H1 (cell line): ENCODE data around the gene TCF7L2. TPM values are rescaled to one million over a fixed set of nuclear protein-coding genes. Genes with fewer than 3 reads are reported as not detected.
A peak's percentile ranks its signal among the peaks of the same experiment; 100 is the strongest.

Experiments
- CTCF ChIA-PET: fragments of 300-600 bp; sonication (Branson Sonifier 250); formaldehyde crosslinking; loops from one replicate; lab custom pipeline; 2021; ENCODE audit not compliant: partially characterized antibody; lab: Charles Lee
- POLR2A ChIA-PET: fragments of 300-600 bp; sonication (Branson Sonifier 250); formaldehyde crosslinking; loops from one replicate; lab custom pipeline; 2021; ENCODE audit warnings: inconsistent platforms; ENCODE audit not compliant: partially characterized antibody; lab: Charles Lee
- DNase-seq, 2 experiments: peaks; one replicate each; pipeline versions ENCODE4 v3.0.0 to v3.0.0-alpha.2; 2010 to 2022; ENCODE audit warnings: low spot score in 2 of 2, low read depth in 1 of 2, mixed read lengths in 1 of 2
- FAIRE-seq: peaks from 2 replicates; lab custom pipeline; 2011; peaks lifted over from hg19 to GRCh38; lab: Jason Lieb, UNC
- H2AFZ ChIP-seq: 2 replicates; pipeline ENCODE4 v1.8.1; 2012; ENCODE audit warnings: low read length, inconsistent platforms
- H2AK5ac ChIP-seq: 2 replicates; pipeline ENCODE4 v1.6.1; 2013; ENCODE audit warnings: low read depth, low read length
- H2BK120ac ChIP-seq: replicated peaks from 2 replicates; pipeline ENCODE3; 2013; ENCODE audit warnings: low read depth, low read length, inconsistent platforms
- H2BK12ac ChIP-seq: 2 replicates; pipeline ENCODE4 v1.6.1; 2013; ENCODE audit warnings: low read depth, low read length
- H2BK15ac ChIP-seq: 2 replicates; pipeline ENCODE4 v1.6.1; 2013; ENCODE audit warnings: low read length
- H2BK20ac ChIP-seq: 2 replicates; pipeline ENCODE4 v1.6.1; 2013; ENCODE audit warnings: low read length
- H2BK5ac ChIP-seq: 2 replicates; pipeline ENCODE4 v1.6.1; 2013; ENCODE audit warnings: low read depth, low read length
- H3K14ac ChIP-seq: 2 replicates; pipeline ENCODE4 v1.6.1; 2013; ENCODE audit warnings: inconsistent platforms; ENCODE audit not compliant: insufficient read length
- H3K18ac ChIP-seq: 2 replicates; pipeline ENCODE4 v1.6.1; 2013; ENCODE audit warnings: low read length; ENCODE audit errors: extremely low read depth
- H3K23ac ChIP-seq: 2 replicates; pipeline ENCODE4 v1.6.1; 2013; ENCODE audit warnings: inconsistent platforms; ENCODE audit not compliant: insufficient read length
- H3K23me2 ChIP-seq: 2 replicates; pipeline ENCODE4 v1.6.1; 2013; ENCODE audit warnings: low read depth, low read length
- H3K27ac ChIP-seq: 2 replicates; pipeline ENCODE4 v1.6.1; 2011; ENCODE audit warnings: low read depth, low read length, inconsistent platforms
- H3K27me3 ChIP-seq, 4 experiments: replicated peaks in 1 of 4; 1 replicate in 1 of 4; 2 replicates in 3 of 4; pipeline versions ENCODE4 v1.6.1 to v1.8.1; 2011 to 2013; ENCODE audit warnings: low read length in 3 of 4, mild to moderate bottlenecking in 3 of 4, inconsistent platforms in 2 of 4, mixed read lengths in 2 of 4, moderate library complexity in 1 of 4; ENCODE audit not compliant: control insufficient read depth in 3 of 4, insufficient read depth in 3 of 4; ENCODE audit errors: extremely low read depth in 1 of 4
- H3K36me3 ChIP-seq, 4 experiments: 2 replicates each; pipeline versions ENCODE4 v1.6.1 to v1.8.1; 2011 to 2013; ENCODE audit warnings: mild to moderate bottlenecking in 4 of 4, low read length in 3 of 4, moderate library complexity in 2 of 4, control low read depth in 1 of 4, inconsistent platforms in 1 of 4; ENCODE audit not compliant: insufficient read depth in 4 of 4, control insufficient read depth in 2 of 4
- H3K4ac ChIP-seq: replicated peaks from 2 replicates; pipeline ENCODE3; 2013; ENCODE audit warnings: low read length, low read depth, mixed read lengths, inconsistent platforms; ENCODE audit not compliant: insufficient read length
- H3K4me1 ChIP-seq, 4 experiments: replicated peaks in 1 of 4; 1 replicate in 1 of 4; 2 replicates in 3 of 4; pipeline versions ENCODE4 v1.6.1 to v1.8.1; 2011 to 2013; ENCODE audit warnings: low read length in 3 of 4, inconsistent platforms in 2 of 4, mixed read lengths in 1 of 4; ENCODE audit not compliant: insufficient read depth in 4 of 4, control insufficient read depth in 3 of 4
- H3K4me2 ChIP-seq, 2 experiments: 2 replicates each; pipeline versions ENCODE4 v1.6.1 to v1.8.1; 2011 to 2013; ENCODE audit warnings: low read depth in 2 of 2, low read length in 2 of 2, control low read depth in 1 of 2, inconsistent platforms in 1 of 2, mild to moderate bottlenecking in 1 of 2; ENCODE audit not compliant: insufficient read depth in 1 of 2
- H3K4me3 ChIP-seq, 4 experiments: fragments of 200-600, 300-600 bp in 1 of 4; sonication (generic), shearing (Covaris generic), sonication (Bioruptor Twin) in 1 of 4; 2 replicates each; pipeline versions ENCODE4 v1.5.1 to v1.8.1; 2011 to 2016; ENCODE audit warnings: low read length in 4 of 4, low read depth in 3 of 4, control low read depth in 2 of 4, inconsistent platforms in 2 of 4, mild to moderate bottlenecking in 2 of 4, mixed read lengths in 1 of 4, moderate library complexity in 1 of 4; ENCODE audit not compliant: insufficient read depth in 2 of 4; ENCODE audit errors: extremely low read depth in 1 of 4
- H3K56ac ChIP-seq: replicated peaks from 2 replicates; pipeline ENCODE3; 2013; ENCODE audit warnings: low read depth, mild to moderate bottlenecking, mixed read lengths, low read length, inconsistent platforms; ENCODE audit not compliant: insufficient read length
- H3K79me1 ChIP-seq: 2 replicates; pipeline ENCODE4 v1.6.1; 2013; ENCODE audit warnings: low read depth, low read length, control low read depth
- H3K79me2 ChIP-seq, 2 experiments: 2 replicates each; pipeline versions ENCODE4 v1.6.1 to v1.8.1; 2012 to 2013; ENCODE audit warnings: low read length in 2 of 2, mild to moderate bottlenecking in 2 of 2, inconsistent platforms in 1 of 2; ENCODE audit not compliant: insufficient read depth in 2 of 2, control insufficient read depth in 1 of 2
- H3K9ac ChIP-seq, 4 experiments: replicated peaks in 1 of 4; 1 replicate in 1 of 4; 2 replicates in 3 of 4; pipeline versions ENCODE4 v1.6.1 to v1.8.1; 2011 to 2013; ENCODE audit warnings: low read depth in 3 of 4, low read length in 3 of 4, control low read depth in 2 of 4, mild to moderate bottlenecking in 2 of 4, moderate library complexity in 2 of 4, inconsistent platforms in 1 of 4; ENCODE audit errors: extremely low read depth in 1 of 4
- H3K9me3 ChIP-seq, 2 experiments: 2 replicates each; pipeline versions ENCODE4 v1.6.1 to v1.8.1; 2012 to 2013; ENCODE audit warnings: mild to moderate bottlenecking in 2 of 2, moderate library complexity in 2 of 2, control low read depth in 1 of 2, inconsistent platforms in 1 of 2, low read depth in 1 of 2, low read length in 1 of 2, mixed read lengths in 1 of 2; ENCODE audit not compliant: insufficient read depth in 2 of 2
- H4K20me1 ChIP-seq, 2 experiments: replicated peaks in 1 of 2; 2 replicates each; pipeline versions ENCODE3 to v1.8.1; 2011 to 2013; ENCODE audit warnings: inconsistent platforms in 2 of 2, low read length in 2 of 2, mild to moderate bottlenecking in 1 of 2; ENCODE audit not compliant: insufficient read depth in 2 of 2, control insufficient read depth in 1 of 2
- H4K5ac ChIP-seq: 2 replicates; pipeline ENCODE4 v1.6.1; 2013; ENCODE audit warnings: low read length, low read depth, mixed read lengths, inconsistent platforms; ENCODE audit not compliant: insufficient read length
- H4K8ac ChIP-seq: 2 replicates; pipeline ENCODE4 v1.8.0; 2013; ENCODE audit warnings: mild to moderate bottlenecking, moderate library complexity, low read length, inconsistent platforms; ENCODE audit not compliant: insufficient read depth; ENCODE audit errors: extremely low read depth
- H4K91ac ChIP-seq: replicated peaks from 2 replicates; pipeline ENCODE3; 2013; ENCODE audit warnings: low read length, mixed read lengths, inconsistent platforms; ENCODE audit not compliant: insufficient read length
- CTCF ChIP-seq, 3 experiments: IDR thresholded peaks; 1 replicate in 2 of 3; 2 replicates in 1 of 3; pipeline versions ENCODE4 v1.5.1 to v1.6.1; 2011; ENCODE audit warnings: low read length in 3 of 3, mild to moderate bottlenecking in 3 of 3, inconsistent platforms in 2 of 3, low read depth in 1 of 3, moderate library complexity in 1 of 3; ENCODE audit not compliant: insufficient read depth in 1 of 3; ENCODE audit errors: control extremely low read depth in 1 of 3
- GABPA ChIP-seq: IDR thresholded peaks from 2 replicates; pipeline ENCODE4 v1.6.1; 2011; ENCODE audit warnings: mild to moderate bottlenecking, low read length, moderate library complexity, borderline replicate concordance; ENCODE audit not compliant: insufficient read depth
- MAX ChIP-seq: IDR thresholded peaks from 2 replicates; pipeline ENCODE4 v1.6.1; 2012; ENCODE audit warnings: inconsistent platforms
- POLR2A ChIP-seq, 2 experiments: IDR thresholded peaks; 1 replicate in 1 of 2; 2 replicates in 1 of 2; pipeline ENCODE4 v1.6.1; 2011; ENCODE audit warnings: low read depth in 2 of 2, low read length in 2 of 2, mild to moderate bottlenecking in 2 of 2; ENCODE audit errors: control extremely low read depth in 1 of 2
- WGBS, 2 experiments: shearing (Covaris generic) in 1 of 2; methylation state at CpG; one replicate each; pipeline versions ENCODE4 v1.1.6 to v1.1.7; 2013 to 2015; ENCODE audit warnings: low lambda C conversion rate in 2 of 2, mixed read lengths in 2 of 2, inconsistent platforms in 1 of 2, low coverage in 1 of 2, missing lambda C conversion rate in 1 of 2; ENCODE audit not compliant: insufficient replicate concordance in 2 of 2, insufficient coverage in 1 of 2, insufficient read length in 1 of 2; ENCODE audit errors: extremely low coverage in 1 of 2, missing lambda C conversion rate in 1 of 2; 5-methylcytosine and 5-hydroxymethylcytosine counted together
- polyA plus RNA-seq, 7 experiments: library from polyadenylated mRNA; depleted of rRNA in 3 of 7; stranded (reverse) in 5 of 7; unstranded in 2 of 7; fragments of >200 nt in 5 of 7; fragments of 200-250 nt in 2 of 7; gene quantifications; 1 replicate in 5 of 7; 2 replicates in 1 of 7; 4 replicates in 1 of 7; pipeline versions ENCODE4 v1.2.1 to v1.2.3, GENCODE V29; 2011 to 2013; ENCODE audit warnings: missing spikeins in 2 of 7, mixed read lengths in 2 of 7
- total RNA-seq: library from RNA; stranded (reverse); fragmentation: NEBNext Ultra II Directional; extraction: Animal tissue kit (Norgen Biotek cat#: 25700); gene quantifications from 2 replicates; pipeline ENCODE4 v1.2.1, GENCODE V29; 2021

The TCF7L2 gene
- total and polyA plus RNA-seq, 2 of the 8 experiments (the other 6 are each of a cell fraction or from before 2014, with no cell fraction given) = 33.9 to 67.3 TPM

- Histone ChIP-seq H2AFZ (no peak overlapping the region), H3K79me1 (no peaks in the 10 kb centered on the region), H2BK20ac (no peak overlapping the region), H4K5ac (no peak overlapping the region), H4K20me1 (no peaks in the 10 kb centered on the region), H3K23ac (no peak overlapping the region), H3K9ac (no peak overlapping the region), H3K36me3 (no peaks in the 10 kb centered on the region), H3K4me1 (peaks cover 2 to 8% (median 4%) of the 10 kb centered on the region in 4 experiments; a peak in 6 of 7 replicates), H3K4me3 (no peak overlapping the region), H3K56ac (no peak overlapping the region), H3K9me3 (no peaks in the 10 kb centered on the region), H4K8ac (no peak overlapping the region), H3K27me3 (no peaks in the 10 kb centered on the region; a peak in 1 of 7 replicates), H3K27ac (no peak overlapping the region), H3K79me2 (no peaks in the 10 kb centered on the region), H2BK5ac (no peak overlapping the region), H3K4ac (no peak overlapping the region), H2BK12ac (no peak overlapping the region), H3K18ac (no peak overlapping the region; the same call in 1 of the 2 replicates), H3K14ac (no peak overlapping the region), H2BK15ac (0 out of 2 replicates have a peak overlapping the region, but pooled peaks have one; percentile 21), H3K4me2 (no peak overlapping the region), H4K91ac (no peak overlapping the region), H3K23me2 (no peaks in the 10 kb centered on the region), H2AK5ac (no peak overlapping the region), H2BK120ac (no peak overlapping the region)
- ChIA-PET CTCF (interaction anchor here (0.7 to 2.4 kb wide), 5 partner anchors 13 to 393 kb away, joined by 3 to 5 read pairs (median 4); no protein-coding TSS in a partner anchor), POLR2A (interaction anchor here (0.6 to 1.0 kb wide), 2 partner anchors 10 to 13 kb away, joined by 3 read pairs; no protein-coding TSS in a partner anchor)
- WGBS, 2 experiments = 84% methylated on average over 11 of the region's 11 CpGs; no CpG with 5 or more reads in 1 of the 2 experiments
- TF ChIP-seq CTCF (IDR thresholded peaks at IDR 0.05; ENCODE audit: control extremely low read depth in 1 of 3, insufficient read depth in 1 of 3, low read depth in 1 of 3, low read length in 3 of 3) (no peak), POLR2A (IDR thresholded peaks at IDR 0.05; ENCODE audit: control extremely low read depth in 1 of 2, low read depth in 2 of 2, low read length in 2 of 2) (no peak), GABPA (no peak), MAX (0 out of 2 replicates have a peak, but pooled peaks have one; percentile 16)
- no peak for FAIRE-seq
- DNase-seq = peak in 1 of 2 experiments; percentile 45
Measured at GRCh38 chr10:113177936-113178335, 227.9 kb downstream of the TCF7L2 start.
